H9 (cell line): Measurements from ENCODE around the gene TNRC6C. TPM values are rescaled to one million over a fixed set of nuclear protein-coding genes. Genes with fewer than 3 reads are reported as not detected.

ENCODE experiments used
- DNase-seq: peaks from one replicate; pipeline ENCODE4 v3.0.0-alpha.2; 2017
- H2AFZ ChIP-seq: one replicate; pipeline ENCODE4 v1.6.1; 2013; ENCODE audit warnings: mild to moderate bottlenecking, low read length, control low read depth, moderate library complexity
- H2AK5ac ChIP-seq: 2 replicates; pipeline ENCODE4 v1.6.1; 2013; ENCODE audit warnings: low read length, control low read depth, mixed read lengths; ENCODE audit not compliant: insufficient read length
- H2BK120ac ChIP-seq: one replicate; pipeline ENCODE4 v1.6.1; 2013; ENCODE audit warnings: low read depth, mild to moderate bottlenecking, low read length, control low read depth, inconsistent platforms; ENCODE audit not compliant: poor library complexity, severe bottlenecking
- H2BK12ac ChIP-seq: 2 replicates; pipeline ENCODE4 v1.6.1; 2013; ENCODE audit warnings: low read length, control low read depth, mixed read lengths, low read depth; ENCODE audit not compliant: insufficient read length
- H2BK15ac ChIP-seq: 2 replicates; pipeline ENCODE4 v1.6.1; 2013; ENCODE audit warnings: low read depth, low read length, control low read depth
- H2BK20ac ChIP-seq: one replicate; pipeline ENCODE4 v1.6.1; 2013; ENCODE audit warnings: low read depth, mild to moderate bottlenecking, low read length, control low read depth, inconsistent platforms; ENCODE audit not compliant: poor library complexity, severe bottlenecking
- H2BK5ac ChIP-seq: 2 replicates; pipeline ENCODE4 v1.6.1; 2013; ENCODE audit warnings: low read length, control low read depth, mixed read lengths; ENCODE audit not compliant: insufficient read length
- H3K14ac ChIP-seq: 2 replicates; pipeline ENCODE4 v1.6.1; 2013; ENCODE audit warnings: low read length, control low read depth; ENCODE audit not compliant: insufficient read depth
- H3K18ac ChIP-seq: 2 replicates; pipeline ENCODE4 v1.6.1; 2013; ENCODE audit warnings: low read depth, mild to moderate bottlenecking, mixed read lengths, low read length, control low read depth; ENCODE audit not compliant: insufficient read length
- H3K23ac ChIP-seq: 2 replicates; pipeline ENCODE4 v1.6.1; 2013; ENCODE audit warnings: low read length, control low read depth, mixed read lengths, low read depth; ENCODE audit not compliant: insufficient read length
- H3K23me2 ChIP-seq: 2 replicates; pipeline ENCODE4 v1.6.1; 2013; ENCODE audit warnings: low read depth, mild to moderate bottlenecking, mixed read lengths, low read length, control low read depth; ENCODE audit not compliant: insufficient read length, poor library complexity, severe bottlenecking
- H3K27ac ChIP-seq: 2 replicates; pipeline ENCODE4 v1.5.1; 2013; ENCODE audit warnings: low read length, control low read depth, mixed read lengths, low read depth; ENCODE audit not compliant: insufficient read length
- H3K27me3 ChIP-seq: 2 replicates; pipeline ENCODE4 v1.6.1; 2013; ENCODE audit warnings: low read length, control low read depth, inconsistent platforms; ENCODE audit not compliant: insufficient read depth
- H3K4ac ChIP-seq: 2 replicates; pipeline ENCODE4 v1.6.1; 2013; ENCODE audit warnings: low read depth, mild to moderate bottlenecking, control low read depth, inconsistent platforms, low read length, moderate library complexity
- H3K4me1 ChIP-seq: 2 replicates; pipeline ENCODE4 v1.6.1; 2013; ENCODE audit warnings: low read length, control low read depth, inconsistent platforms; ENCODE audit not compliant: insufficient read depth
- H3K4me2 ChIP-seq: 2 replicates; pipeline ENCODE4 v1.6.1; 2013; ENCODE audit warnings: low read length, control low read depth, mixed read lengths; ENCODE audit not compliant: insufficient read length, insufficient read depth
- H3K56ac ChIP-seq: 2 replicates; pipeline ENCODE4 v1.6.1; 2013; ENCODE audit warnings: low read depth, mild to moderate bottlenecking, mixed read lengths, low read length, control low read depth; ENCODE audit not compliant: insufficient read length
- H3K79me1 ChIP-seq: 2 replicates; pipeline ENCODE4 v1.6.1; 2013; ENCODE audit warnings: low read depth, mild to moderate bottlenecking, moderate library complexity, low read length, control low read depth, inconsistent platforms; ENCODE audit not compliant: insufficient read depth, poor library complexity, severe bottlenecking
- H3K79me2 ChIP-seq: 2 replicates; pipeline ENCODE4 v1.6.1; 2013; ENCODE audit warnings: low read length, control low read depth, inconsistent platforms; ENCODE audit not compliant: insufficient read depth
- H3K9ac ChIP-seq: 2 replicates; pipeline ENCODE4 v1.6.1; 2013; ENCODE audit warnings: low read length, control low read depth, mixed read lengths; ENCODE audit not compliant: insufficient read length; ENCODE audit errors: extremely low read depth
- H3K9me3 ChIP-seq: one replicate; pipeline ENCODE4 v1.6.1; 2013; ENCODE audit warnings: low read depth, low read length, inconsistent platforms; ENCODE audit not compliant: control insufficient read depth
- H3T11ph ChIP-seq: one replicate; pipeline ENCODE4 v1.6.1; 2013; ENCODE audit warnings: mild to moderate bottlenecking, low read length, control low read depth, inconsistent platforms
- H4K20me1 ChIP-seq: one replicate; pipeline ENCODE4 v1.6.1; 2013; ENCODE audit not compliant: control insufficient read depth, insufficient read length, insufficient read depth
- H4K5ac ChIP-seq: 2 replicates; pipeline ENCODE4 v1.6.1; 2013; ENCODE audit warnings: low read depth, mild to moderate bottlenecking, mixed read lengths, low read length, control low read depth; ENCODE audit not compliant: insufficient read length
- H4K8ac ChIP-seq: replicated peaks from 2 replicates; pipeline ENCODE4 v1.6.1; 2013; ENCODE audit warnings: low read length, control low read depth, mixed read lengths, low read depth; ENCODE audit not compliant: insufficient read length
- H4K91ac ChIP-seq: 2 replicates; pipeline ENCODE4 v1.6.1; 2013; ENCODE audit warnings: low read depth, mild to moderate bottlenecking, moderate library complexity, mixed read lengths, low read length, control low read depth; ENCODE audit not compliant: insufficient read length
- H3K27ac Mint-ChIP-seq, 3 experiments: 2 replicates in 2 of 3; 3 replicates in 1 of 3; pipeline ENCODE4 v1.8.0; 2020 to 2021; ENCODE audit warnings: mixed read lengths in 3 of 3, mild to moderate bottlenecking in 1 of 3, moderate library complexity in 1 of 3
- H3K27me3 Mint-ChIP-seq: 2 replicates; pipeline ENCODE4 v1.8.0; 2021; ENCODE audit warnings: low read depth, mild to moderate bottlenecking, moderate library complexity, mixed read lengths
- H3K36me3 Mint-ChIP-seq, 3 experiments: 2 replicates in 2 of 3; 3 replicates in 1 of 3; pipeline ENCODE4 v1.8.0; 2020 to 2021; ENCODE audit warnings: low read depth in 3 of 3, mixed read lengths in 3 of 3; ENCODE audit not compliant: insufficient read depth in 1 of 3
- H3K4me1 Mint-ChIP-seq, 2 experiments: 2 replicates each; pipeline ENCODE4 v1.8.0; 2020; ENCODE audit warnings: mixed read lengths in 2 of 2
- H3K4me3 Mint-ChIP-seq, 2 experiments: 2 replicates in 1 of 2; 3 replicates in 1 of 2; pipeline ENCODE4 v1.8.0; 2020 to 2021; ENCODE audit warnings: mild to moderate bottlenecking in 2 of 2, mixed read lengths in 2 of 2, moderate library complexity in 1 of 2
- H3K9me3 Mint-ChIP-seq, 2 experiments: 2 replicates in 1 of 2; 3 replicates in 1 of 2; pipeline ENCODE4 v1.8.0; 2020; ENCODE audit warnings: mild to moderate bottlenecking in 2 of 2, mixed read lengths in 2 of 2, moderate library complexity in 1 of 2
- CTCF ChIP-seq: fragments of 200-600 bp; sonication (generic); conservative IDR thresholded peaks from 3 replicates; pipeline ENCODE4 v1.8.0; 2021; ENCODE audit warnings: antibody characterized with exemption, mild to moderate bottlenecking
- WGBS: extraction: QIAGEN DNeasy Blood & Tissue Kit; methylation state at CpG from one replicate; pipeline ENCODE4 v1.1.7; 2013; ENCODE audit warnings: missing lambda C conversion rate, low lambda C conversion rate, mixed read lengths; ENCODE audit not compliant: insufficient read length; ENCODE audit errors: extremely low coverage; 5-methylcytosine and 5-hydroxymethylcytosine counted together
- total RNA-seq: library from RNA; stranded (reverse); gene quantifications from 2 replicates; pipeline ENCODE4 v1.2.1, GENCODE V29; 2021

The TNRC6C gene
- total RNA-seq, 1 experiment from 2014 or later: 24.7 TPM

GRCh38 chr17:78062596-78062995, 104.1 kb downstream of the TNRC6C start:
- H2BK120ac ChIP-seq: no peak overlapping the region
- no peak for TF ChIP-seq CTCF
- no peak overlapping the region for H3K56ac ChIP-seq
- no peaks in the 10 kb centered on the region for H3K27me3 ChIP-seq
- H3T11ph ChIP-seq: no peak overlapping the region
- no peak overlapping the region for H4K8ac ChIP-seq
- H2AK5ac ChIP-seq: no peak overlapping the region
- H3K18ac ChIP-seq: no peak overlapping the region
- no peak overlapping the region for H4K5ac ChIP-seq
- H2BK20ac ChIP-seq: no peak overlapping the region
- no peak overlapping the region for H3K23ac ChIP-seq
- H3K27ac ChIP-seq: no peak overlapping the region
- Mint-ChIP-seq H3K9me3 (no peaks in the 10 kb centered on the region), H3K27me3 (no peaks in the 10 kb centered on the region), H3K4me3 (no peak overlapping the region), H3K4me1 (no peaks in the 10 kb centered on the region), H3K27ac (no peak overlapping the region), H3K36me3 (peaks cover 2 to 17% (median 7%) of the 10 kb centered on the region in 3 experiments; a peak in 6 of 7 replicates)
- no peak overlapping the region for H3K4ac ChIP-seq
- H3K4me1 ChIP-seq: no peaks in the 10 kb centered on the region
- no peaks in the 10 kb centered on the region for H3K9me3 ChIP-seq
- no peaks in the 10 kb centered on the region for H4K20me1 ChIP-seq
- no peak for DNase-seq
- WGBS: no CpG with 5 or more reads among the region's 2 CpGs
- no peak overlapping the region for H2BK5ac ChIP-seq
- no peak overlapping the region for H2BK12ac ChIP-seq
- H4K91ac ChIP-seq: no peak overlapping the region
- no peak overlapping the region for H2AFZ ChIP-seq
- no peaks in the 10 kb centered on the region for H3K79me1 ChIP-seq
- H2BK15ac ChIP-seq: no peak overlapping the region
- H3K79me2 ChIP-seq: no peaks in the 10 kb centered on the region
- no peak overlapping the region for H3K4me2 ChIP-seq
- no peak overlapping the region for H3K14ac ChIP-seq
- H3K9ac ChIP-seq: no peak overlapping the region
- no peaks in the 10 kb centered on the region for H3K23me2 ChIP-seq
